Measurements from ENCODE around the gene ANKRD7. TPM values are rescaled to one million over a fixed set of nuclear protein-coding genes. Genes with fewer than 3 reads are reported as not detected.
"Not testable (repeated sequence)": the region's sequence is repeated elsewhere in the genome, so short reads cannot be mapped to it uniquely, and the experiment has no call there.

Gene ANKRD7
- total RNA-seq, 1 donor from 2014 or later: not detected

GRCh38 chr7:118233799-118234198, 9.3 kb downstream of the ANKRD7 start:
- DNase-seq (ENCODE audit: low spot score): no peak

GRCh38 chr7:118239014-118239413, 14.5 kb downstream of the ANKRD7 start:
- no peak for DNase-seq (ENCODE audit: low spot score)

GRCh38 chr7:118240320-118240719, 15.8 kb downstream of the ANKRD7 start:
- DNase-seq (ENCODE audit: low spot score): not testable (repeated sequence)

GRCh38 chr7:118243695-118244094, 19.2 kb downstream of the ANKRD7 start:
- DNase-seq (ENCODE audit: low spot score): no peak

GRCh38 chr7:118245267-118246040, 20.9 kb downstream of the ANKRD7 start:
- no peak for DNase-seq (ENCODE audit: low spot score)

GRCh38 chr7:118250860-118251494, 26.5 kb downstream of the ANKRD7 start:
- no peak for DNase-seq (ENCODE audit: low spot score)

GRCh38 chr7:118252087-118252486, 27.6 kb downstream of the ANKRD7 start:
- no peak for DNase-seq (ENCODE audit: low spot score)

GRCh38 chr7:118259115-118259514, 34.6 kb downstream of the ANKRD7 start:
- DNase-seq (ENCODE audit: low spot score): no peak

GRCh38 chr7:118264836-118265235, 40.3 kb downstream of the ANKRD7 start:
- DNase-seq (ENCODE audit: low spot score): no peak

- no peak for DNase-seq (ENCODE audit: low spot score)
These were observed 56.0 kb downstream of the ANKRD7 start for GRCh38 chr7:118280319-118281012.

- no peak for DNase-seq (ENCODE audit: low spot score)
These were observed 56.7 kb downstream of the ANKRD7 start for GRCh38 chr7:118281196-118281595.

GRCh38 chr7:118285358-118285757, 60.9 kb downstream of the ANKRD7 start:
- DNase-seq (ENCODE audit: low spot score): no peak

- DNase-seq (ENCODE audit: low spot score): no peak
These were observed 61.6 kb downstream of the ANKRD7 start for GRCh38 chr7:118286131-118286530.

- DNase-seq (ENCODE audit: low spot score): no peak
These were observed 63.6 kb downstream of the ANKRD7 start for GRCh38 chr7:118288098-118288497.

GRCh38 chr7:118289476-118289875, 65.0 kb downstream of the ANKRD7 start:
- no peak for DNase-seq (ENCODE audit: low spot score)

Other genes with a start within 250 kb of the ANKRD7 start
- gene LSM8, start 40.5 kb upstream of the ANKRD7 start, total RNA-seq: 25.8 TPM

Measured in mesenteric fat pad (tissue), 1 donor.